H1 (cell line): Measurements from ENCODE around the gene CTIF. TPM values are rescaled to one million over a fixed set of nuclear protein-coding genes. Genes with fewer than 3 reads are reported as not detected.

Experiments
- CTCF ChIA-PET: fragments of 300-600 bp; sonication (Branson Sonifier 250); formaldehyde crosslinking; loops from one replicate; lab custom pipeline; 2021; ENCODE audit not compliant: partially characterized antibody; lab: Charles Lee
- POLR2A ChIA-PET: fragments of 300-600 bp; sonication (Branson Sonifier 250); formaldehyde crosslinking; loops from one replicate; lab custom pipeline; 2021; ENCODE audit warnings: inconsistent platforms; ENCODE audit not compliant: partially characterized antibody; lab: Charles Lee
- DNase-seq, 2 experiments: peaks; one replicate each; pipeline versions ENCODE4 v3.0.0 to v3.0.0-alpha.2; 2010 to 2022; ENCODE audit warnings: low spot score in 2 of 2, low read depth in 1 of 2, mixed read lengths in 1 of 2
- FAIRE-seq: peaks from 2 replicates; lab custom pipeline; 2011; peaks lifted over from hg19 to GRCh38; lab: Jason Lieb, UNC
- H2AFZ ChIP-seq: 2 replicates; pipeline ENCODE4 v1.8.1; 2012; ENCODE audit warnings: low read length, inconsistent platforms
- H2AK5ac ChIP-seq: 2 replicates; pipeline ENCODE4 v1.6.1; 2013; ENCODE audit warnings: low read depth, low read length
- H2BK120ac ChIP-seq: replicated peaks from 2 replicates; pipeline ENCODE3; 2013; ENCODE audit warnings: low read depth, low read length, inconsistent platforms
- H2BK12ac ChIP-seq: 2 replicates; pipeline ENCODE4 v1.6.1; 2013; ENCODE audit warnings: low read depth, low read length
- H2BK15ac ChIP-seq: 2 replicates; pipeline ENCODE4 v1.6.1; 2013; ENCODE audit warnings: low read length
- H2BK20ac ChIP-seq: 2 replicates; pipeline ENCODE4 v1.6.1; 2013; ENCODE audit warnings: low read length
- H2BK5ac ChIP-seq: 2 replicates; pipeline ENCODE4 v1.6.1; 2013; ENCODE audit warnings: low read depth, low read length
- H3K14ac ChIP-seq: 2 replicates; pipeline ENCODE4 v1.6.1; 2013; ENCODE audit warnings: inconsistent platforms; ENCODE audit not compliant: insufficient read length
- H3K18ac ChIP-seq: 2 replicates; pipeline ENCODE4 v1.6.1; 2013; ENCODE audit warnings: low read length; ENCODE audit errors: extremely low read depth
- H3K23ac ChIP-seq: 2 replicates; pipeline ENCODE4 v1.6.1; 2013; ENCODE audit warnings: inconsistent platforms; ENCODE audit not compliant: insufficient read length
- H3K23me2 ChIP-seq: 2 replicates; pipeline ENCODE4 v1.6.1; 2013; ENCODE audit warnings: low read depth, low read length
- H3K27ac ChIP-seq: 2 replicates; pipeline ENCODE4 v1.6.1; 2011; ENCODE audit warnings: low read depth, low read length, inconsistent platforms
- H3K27me3 ChIP-seq, 4 experiments: replicated peaks in 1 of 4; 1 replicate in 1 of 4; 2 replicates in 3 of 4; pipeline versions ENCODE4 v1.6.1 to v1.8.1; 2011 to 2013; ENCODE audit warnings: low read length in 3 of 4, mild to moderate bottlenecking in 3 of 4, inconsistent platforms in 2 of 4, mixed read lengths in 2 of 4, moderate library complexity in 1 of 4; ENCODE audit not compliant: control insufficient read depth in 3 of 4, insufficient read depth in 3 of 4; ENCODE audit errors: extremely low read depth in 1 of 4
- H3K36me3 ChIP-seq, 4 experiments: 2 replicates each; pipeline versions ENCODE4 v1.6.1 to v1.8.1; 2011 to 2013; ENCODE audit warnings: mild to moderate bottlenecking in 4 of 4, low read length in 3 of 4, moderate library complexity in 2 of 4, control low read depth in 1 of 4, inconsistent platforms in 1 of 4; ENCODE audit not compliant: insufficient read depth in 4 of 4, control insufficient read depth in 2 of 4
- H3K4ac ChIP-seq: replicated peaks from 2 replicates; pipeline ENCODE3; 2013; ENCODE audit warnings: low read length, low read depth, mixed read lengths, inconsistent platforms; ENCODE audit not compliant: insufficient read length
- H3K4me1 ChIP-seq, 4 experiments: replicated peaks in 1 of 4; 1 replicate in 1 of 4; 2 replicates in 3 of 4; pipeline versions ENCODE4 v1.6.1 to v1.8.1; 2011 to 2013; ENCODE audit warnings: low read length in 3 of 4, inconsistent platforms in 2 of 4, mixed read lengths in 1 of 4; ENCODE audit not compliant: insufficient read depth in 4 of 4, control insufficient read depth in 3 of 4
- H3K4me2 ChIP-seq, 2 experiments: 2 replicates each; pipeline versions ENCODE4 v1.6.1 to v1.8.1; 2011 to 2013; ENCODE audit warnings: low read depth in 2 of 2, low read length in 2 of 2, control low read depth in 1 of 2, inconsistent platforms in 1 of 2, mild to moderate bottlenecking in 1 of 2; ENCODE audit not compliant: insufficient read depth in 1 of 2
- H3K4me3 ChIP-seq, 4 experiments: fragments of 200-600, 300-600 bp in 1 of 4; sonication (generic), shearing (Covaris generic), sonication (Bioruptor Twin) in 1 of 4; 2 replicates each; pipeline versions ENCODE4 v1.5.1 to v1.8.1; 2011 to 2016; ENCODE audit warnings: low read length in 4 of 4, low read depth in 3 of 4, control low read depth in 2 of 4, inconsistent platforms in 2 of 4, mild to moderate bottlenecking in 2 of 4, mixed read lengths in 1 of 4, moderate library complexity in 1 of 4; ENCODE audit not compliant: insufficient read depth in 2 of 4; ENCODE audit errors: extremely low read depth in 1 of 4
- H3K56ac ChIP-seq: replicated peaks from 2 replicates; pipeline ENCODE3; 2013; ENCODE audit warnings: low read depth, mild to moderate bottlenecking, mixed read lengths, low read length, inconsistent platforms; ENCODE audit not compliant: insufficient read length
- H3K79me1 ChIP-seq: 2 replicates; pipeline ENCODE4 v1.6.1; 2013; ENCODE audit warnings: low read depth, low read length, control low read depth
- H3K79me2 ChIP-seq, 2 experiments: 2 replicates each; pipeline versions ENCODE4 v1.6.1 to v1.8.1; 2012 to 2013; ENCODE audit warnings: low read length in 2 of 2, mild to moderate bottlenecking in 2 of 2, inconsistent platforms in 1 of 2; ENCODE audit not compliant: insufficient read depth in 2 of 2, control insufficient read depth in 1 of 2
- H3K9ac ChIP-seq, 4 experiments: replicated peaks in 1 of 4; 1 replicate in 1 of 4; 2 replicates in 3 of 4; pipeline versions ENCODE4 v1.6.1 to v1.8.1; 2011 to 2013; ENCODE audit warnings: low read depth in 3 of 4, low read length in 3 of 4, control low read depth in 2 of 4, mild to moderate bottlenecking in 2 of 4, moderate library complexity in 2 of 4, inconsistent platforms in 1 of 4; ENCODE audit errors: extremely low read depth in 1 of 4
- H3K9me3 ChIP-seq, 2 experiments: 2 replicates each; pipeline versions ENCODE4 v1.6.1 to v1.8.1; 2012 to 2013; ENCODE audit warnings: mild to moderate bottlenecking in 2 of 2, moderate library complexity in 2 of 2, control low read depth in 1 of 2, inconsistent platforms in 1 of 2, low read depth in 1 of 2, low read length in 1 of 2, mixed read lengths in 1 of 2; ENCODE audit not compliant: insufficient read depth in 2 of 2
- H4K20me1 ChIP-seq, 2 experiments: replicated peaks in 1 of 2; 2 replicates each; pipeline versions ENCODE3 to v1.8.1; 2011 to 2013; ENCODE audit warnings: inconsistent platforms in 2 of 2, low read length in 2 of 2, mild to moderate bottlenecking in 1 of 2; ENCODE audit not compliant: insufficient read depth in 2 of 2, control insufficient read depth in 1 of 2
- H4K5ac ChIP-seq: 2 replicates; pipeline ENCODE4 v1.6.1; 2013; ENCODE audit warnings: low read length, low read depth, mixed read lengths, inconsistent platforms; ENCODE audit not compliant: insufficient read length
- H4K8ac ChIP-seq: 2 replicates; pipeline ENCODE4 v1.8.0; 2013; ENCODE audit warnings: mild to moderate bottlenecking, moderate library complexity, low read length, inconsistent platforms; ENCODE audit not compliant: insufficient read depth; ENCODE audit errors: extremely low read depth
- H4K91ac ChIP-seq: replicated peaks from 2 replicates; pipeline ENCODE3; 2013; ENCODE audit warnings: low read length, mixed read lengths, inconsistent platforms; ENCODE audit not compliant: insufficient read length
- ATF2 ChIP-seq: IDR thresholded peaks from 2 replicates; pipeline ENCODE4 v1.6.1; 2012; ENCODE audit warnings: low read length, inconsistent platforms
- BRCA1 ChIP-seq: IDR thresholded peaks from 2 replicates; pipeline ENCODE4 v1.6.1; 2012; ENCODE audit warnings: low read depth, low read length, improper control_type of control experiment
- CBX5 ChIP-seq: fragments of 300-800, 300-1000 bp; sonication (generic); IDR thresholded peaks from 2 replicates; pipeline ENCODE4 v1.7.1; 2016; ENCODE audit warnings: antibody characterized with exemption, low read length, low read depth
- CEBPB ChIP-seq: IDR thresholded peaks from 2 replicates; pipeline ENCODE4 v1.6.1; 2012; ENCODE audit warnings: low read depth, low read length
- CHD1 ChIP-seq: IDR thresholded peaks from 2 replicates; pipeline ENCODE4 v1.6.1; 2012; ENCODE audit warnings: low read depth, low read length, improper control_type of control experiment
- CTBP2 ChIP-seq: IDR thresholded peaks from 2 replicates; pipeline ENCODE4 v1.7.0; 2011; ENCODE audit warnings: borderline replicate concordance, mild to moderate bottlenecking, moderate library complexity, mixed read lengths, low read length; ENCODE audit not compliant: insufficient read depth, insufficient read length
- EGR1 ChIP-seq: IDR thresholded peaks from 2 replicates; pipeline ENCODE4 v1.6.1; 2011; ENCODE audit warnings: low read depth, low read length, borderline replicate concordance
- HDAC2 ChIP-seq, 2 experiments: fragments of 300-600 bp in 1 of 2; sonication (generic) in 1 of 2; IDR thresholded peaks; 2 replicates each; pipeline ENCODE4 v1.6.1; 2011 to 2012; ENCODE audit warnings: low read depth in 2 of 2, low read length in 2 of 2, mild to moderate bottlenecking in 2 of 2, moderate library complexity in 2 of 2, borderline replicate concordance in 1 of 2, inconsistent platforms in 1 of 2
- MAFK ChIP-seq: IDR thresholded peaks from 2 replicates; pipeline ENCODE4 v1.6.1; 2012; ENCODE audit warnings: low read depth, mild to moderate bottlenecking, improper control_type of control experiment, low read length
- POLR2A ChIP-seq, 2 experiments: IDR thresholded peaks; 1 replicate in 1 of 2; 2 replicates in 1 of 2; pipeline ENCODE4 v1.6.1; 2011; ENCODE audit warnings: low read depth in 2 of 2, low read length in 2 of 2, mild to moderate bottlenecking in 2 of 2; ENCODE audit errors: control extremely low read depth in 1 of 2
- RBBP5 ChIP-seq: IDR thresholded peaks from 2 replicates; pipeline ENCODE4 v1.7.1; 2012; ENCODE audit warnings: low read depth, mild to moderate bottlenecking, inconsistent platforms, low read length, moderate library complexity, borderline replicate concordance
- SIN3A ChIP-seq, 2 experiments: IDR thresholded peaks in 1 of 2; conservative IDR thresholded peaks in 1 of 2; 2 replicates each; pipeline ENCODE4 v1.6.1; 2011 to 2012; ENCODE audit warnings: low read length in 2 of 2, improper control_type of control experiment in 1 of 2, low read depth in 1 of 2, mild to moderate bottlenecking in 1 of 2
- SIX5 ChIP-seq: IDR thresholded peaks from 2 replicates; pipeline ENCODE4 v1.6.1; 2011; ENCODE audit warnings: mild to moderate bottlenecking, low read depth, low read length
- WGBS, 2 experiments: shearing (Covaris generic) in 1 of 2; methylation state at CpG; one replicate each; pipeline versions ENCODE4 v1.1.6 to v1.1.7; 2013 to 2015; ENCODE audit warnings: low lambda C conversion rate in 2 of 2, mixed read lengths in 2 of 2, inconsistent platforms in 1 of 2, low coverage in 1 of 2, missing lambda C conversion rate in 1 of 2; ENCODE audit not compliant: insufficient replicate concordance in 2 of 2, insufficient coverage in 1 of 2, insufficient read length in 1 of 2; ENCODE audit errors: extremely low coverage in 1 of 2, missing lambda C conversion rate in 1 of 2; 5-methylcytosine and 5-hydroxymethylcytosine counted together
- polyA plus RNA-seq, 7 experiments: library from polyadenylated mRNA; depleted of rRNA in 3 of 7; stranded (reverse) in 5 of 7; unstranded in 2 of 7; fragments of >200 nt in 5 of 7; fragments of 200-250 nt in 2 of 7; gene quantifications; 1 replicate in 5 of 7; 2 replicates in 1 of 7; 4 replicates in 1 of 7; pipeline versions ENCODE4 v1.2.1 to v1.2.3, GENCODE V29; 2011 to 2013; ENCODE audit warnings: missing spikeins in 2 of 7, mixed read lengths in 2 of 7
- total RNA-seq: library from RNA; stranded (reverse); fragmentation: NEBNext Ultra II Directional; extraction: Animal tissue kit (Norgen Biotek cat#: 25700); gene quantifications from 2 replicates; pipeline ENCODE4 v1.2.1, GENCODE V29; 2021

The CTIF gene
- total and polyA plus RNA-seq, 2 of the 8 experiments (the other 6 are each of a cell fraction or from before 2014, with no cell fraction given) = 9.0 to 17.8 TPM

DNA sequence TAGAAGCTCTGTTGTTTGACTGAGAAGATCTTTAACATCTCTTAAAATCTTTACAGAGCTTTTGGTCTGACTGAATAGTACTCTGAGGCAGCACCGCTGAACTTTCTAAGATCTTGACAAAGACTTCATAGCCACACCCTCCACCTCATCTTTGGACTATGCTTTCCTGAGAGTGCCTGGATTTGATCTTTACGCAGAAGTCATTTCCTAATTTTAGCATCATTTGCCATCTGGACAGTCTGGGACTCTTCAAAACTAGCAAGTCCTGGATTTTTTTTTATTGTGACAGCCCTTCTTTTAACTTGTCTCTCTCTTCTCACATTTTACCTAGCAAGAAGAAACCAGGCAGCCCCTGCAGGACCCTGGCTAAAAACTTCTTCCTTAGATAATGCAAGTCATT is 188.8 kb downstream of the CTIF start:
- no peak overlapping the region for H2BK15ac ChIP-seq
- 87% methylated on average over 2 of the region's 2 CpGs; no CpG with 5 or more reads in 1 of the 2 experiments for WGBS, 2 experiments
- H3K4me2 ChIP-seq = no peak overlapping the region
- FAIRE-seq (no peak), DNase-seq (no peak)
- no peak overlapping the region for H3K56ac ChIP-seq
- H3K23me2 ChIP-seq = no peaks in the 10 kb centered on the region
- no peaks in the 10 kb centered on the region for H3K27me3 ChIP-seq
- no peak overlapping the region for H2AFZ ChIP-seq
- no peak overlapping the region for H4K8ac ChIP-seq
- no peak overlapping the region for H3K9ac ChIP-seq
- H2BK12ac ChIP-seq = no peak overlapping the region
- H3K36me3 ChIP-seq = no peaks in the 10 kb centered on the region
- no peak overlapping the region for H3K18ac ChIP-seq
- H3K4ac ChIP-seq = no peak overlapping the region
- H2BK20ac ChIP-seq = no peak overlapping the region
- no peak overlapping the region for H3K14ac ChIP-seq
- H3K27ac ChIP-seq = no peak overlapping the region
- no peaks in the 10 kb centered on the region for H3K79me2 ChIP-seq
- H4K5ac ChIP-seq = no peak overlapping the region
- H4K91ac ChIP-seq = no peak overlapping the region
- POLR2A ChIA-PET = interaction anchor here (0.6 kb wide), 1 partner anchor 439 kb away, joined by 4 read pairs; no protein-coding TSS in a partner anchor
- H2BK120ac ChIP-seq = no peak overlapping the region
- H3K4me1 ChIP-seq = no peaks in the 10 kb centered on the region
- no peak overlapping the region for H2BK5ac ChIP-seq
- no peaks in the 10 kb centered on the region for H3K79me1 ChIP-seq
- H3K4me3 ChIP-seq = no peak overlapping the region
- H3K9me3 ChIP-seq = no peaks in the 10 kb centered on the region
- CTCF ChIA-PET = interaction anchor here (0.9 to 1.4 kb wide), 4 partner anchors 9 to 295 kb away, joined by 3 to 4 read pairs (median 3); no protein-coding TSS in a partner anchor
- H3K23ac ChIP-seq = no peak overlapping the region
- H4K20me1 ChIP-seq = no peaks in the 10 kb centered on the region
- no peak overlapping the region for H2AK5ac ChIP-seq
- no peak for TF ChIP-seq SIX5
- TF ChIP-seq POLR2A (IDR thresholded peaks at IDR 0.05; ENCODE audit: control extremely low read depth in 1 of 2, low read depth in 2 of 2, low read length in 2 of 2) = no peak
- no peak for TF ChIP-seq ATF2
- no peak for TF ChIP-seq RBBP5
- no peak for TF ChIP-seq BRCA1
- TF ChIP-seq CEBPB = no peak
- TF ChIP-seq CTBP2 = no peak
- no peak for TF ChIP-seq MAFK
- no peak for TF ChIP-seq CBX5
- TF ChIP-seq EGR1 = no peak
- TF ChIP-seq CHD1 = no peak
- no peak for TF ChIP-seq HDAC2 (IDR thresholded peaks at IDR 0.05; ENCODE audit: borderline replicate concordance in 1 of 2, low read depth in 2 of 2, low read length in 2 of 2)
- TF ChIP-seq SIN3A (conservative IDR thresholded peaks at IDR 0.05 in 1 of 2, IDR thresholded peaks at IDR 0.05 in 1 of 2; ENCODE audit: low read depth in 1 of 2, low read length in 2 of 2) = no peak
